ENCODE results near the gene NCKIPSD. TPM values are rescaled to one million over a fixed set of nuclear protein-coding genes. Genes with fewer than 3 reads are reported as not detected.

The NCKIPSD gene
- total RNA-seq, 1 donor from 2014 or later, result 102 TPM

- intact Hi-C loops (cut with DNase I), result no loop called here
- no peaks in the 10 kb centered on the region for H3K27me3 ChIP-seq
- no peaks in the 10 kb centered on the region for H3K9me3 ChIP-seq
- H3K27ac ChIP-seq, result peak overlapping the region in 1 of 2 donors; percentile 14
- peaks cover 9 to 21% of the 10 kb centered on the region in 2 donors for H3K4me1 ChIP-seq
- no peak for DNase-seq (ENCODE audit: low spot score in 2 of 2)
- H3K36me3 ChIP-seq, result peaks cover 20 to 23% of the 10 kb centered on the region in 2 donors
- H3K4me3 ChIP-seq, result no peak overlapping the region
- no peak for TF ChIP-seq CTCF (IDR thresholded peaks at IDR 0.05)
These were observed 12.2 kb upstream of the NCKIPSD start for GRCh38 chr3:48697952-48698351.

GRCh38 chr3:48696601-48697000 is 10.9 kb upstream of the NCKIPSD start:
- no peak overlapping the region for H3K4me3 ChIP-seq
- DNase-seq (ENCODE audit: low spot score in 2 of 2), result no peak
- peaks cover 34 to 36% of the 10 kb centered on the region in 2 donors for H3K36me3 ChIP-seq
- peak overlapping the region; percentile 93 to 96 for H3K27ac ChIP-seq
- TF ChIP-seq CTCF (IDR thresholded peaks at IDR 0.05), result no peak
- intact Hi-C loops (cut with DNase I), result no loop called here
- no peaks in the 10 kb centered on the region for H3K27me3 ChIP-seq
- H3K4me1 ChIP-seq, result peaks cover 9 to 23% of the 10 kb centered on the region in 2 donors
- H3K9me3 ChIP-seq, result no peaks in the 10 kb centered on the region

GRCh38 chr3:48696156-48696555 is 10.4 kb upstream of the NCKIPSD start:
- H3K36me3 ChIP-seq, result peaks cover 38 to 41% of the 10 kb centered on the region in 2 donors
- intact Hi-C loops (cut with DNase I), result no loop called here
- DNase-seq (ENCODE audit: low spot score in 2 of 2), result no peak

DNA sequence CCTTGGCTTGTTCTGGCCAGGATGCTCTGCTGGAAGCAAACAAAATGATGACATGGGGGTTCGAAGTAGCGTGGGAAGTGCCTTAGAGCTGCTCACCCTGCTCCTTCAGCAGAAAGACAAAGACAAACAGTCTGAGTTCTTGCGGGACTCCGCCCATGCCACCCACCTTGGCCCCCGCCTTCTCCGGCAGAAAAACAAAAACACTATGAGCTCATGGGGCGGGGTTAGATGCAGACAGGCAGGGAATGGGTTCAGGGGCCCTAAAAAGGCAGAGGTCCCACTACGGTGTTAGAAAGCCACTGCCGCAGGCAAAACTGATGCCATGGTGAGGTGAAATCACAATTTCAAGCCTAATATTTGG is 9.7 kb upstream of the NCKIPSD start:
- peak in 1 of 2 donors; percentile 79 for DNase-seq (ENCODE audit: low spot score in 2 of 2)
- intact Hi-C loops (cut with DNase I), result no loop called here
- peaks cover 46 to 49% of the 10 kb centered on the region in 2 donors for H3K36me3 ChIP-seq
- H3K4me3 ChIP-seq, result peak overlapping the region; percentile 41 to 61
- peaks cover 9 to 23% of the 10 kb centered on the region in 2 donors for H3K4me1 ChIP-seq
- no peak for TF ChIP-seq CTCF (IDR thresholded peaks at IDR 0.05)
- H3K27me3 ChIP-seq, result no peaks in the 10 kb centered on the region
- H3K27ac ChIP-seq, result peak overlapping the region; percentile 93 to 96
- no peaks in the 10 kb centered on the region for H3K9me3 ChIP-seq

More at GRCh38 chr3:48696156-48696555, 10.4 kb upstream of the NCKIPSD start:
- no peaks in the 10 kb centered on the region for H3K27me3 ChIP-seq
- no peak for TF ChIP-seq CTCF (IDR thresholded peaks at IDR 0.05)
- H3K4me3 ChIP-seq, result no peak overlapping the region
- H3K27ac ChIP-seq, result peak overlapping the region; percentile 93 to 96
- H3K9me3 ChIP-seq, result no peaks in the 10 kb centered on the region
- peaks cover 9 to 23% of the 10 kb centered on the region in 2 donors for H3K4me1 ChIP-seq

DNA sequence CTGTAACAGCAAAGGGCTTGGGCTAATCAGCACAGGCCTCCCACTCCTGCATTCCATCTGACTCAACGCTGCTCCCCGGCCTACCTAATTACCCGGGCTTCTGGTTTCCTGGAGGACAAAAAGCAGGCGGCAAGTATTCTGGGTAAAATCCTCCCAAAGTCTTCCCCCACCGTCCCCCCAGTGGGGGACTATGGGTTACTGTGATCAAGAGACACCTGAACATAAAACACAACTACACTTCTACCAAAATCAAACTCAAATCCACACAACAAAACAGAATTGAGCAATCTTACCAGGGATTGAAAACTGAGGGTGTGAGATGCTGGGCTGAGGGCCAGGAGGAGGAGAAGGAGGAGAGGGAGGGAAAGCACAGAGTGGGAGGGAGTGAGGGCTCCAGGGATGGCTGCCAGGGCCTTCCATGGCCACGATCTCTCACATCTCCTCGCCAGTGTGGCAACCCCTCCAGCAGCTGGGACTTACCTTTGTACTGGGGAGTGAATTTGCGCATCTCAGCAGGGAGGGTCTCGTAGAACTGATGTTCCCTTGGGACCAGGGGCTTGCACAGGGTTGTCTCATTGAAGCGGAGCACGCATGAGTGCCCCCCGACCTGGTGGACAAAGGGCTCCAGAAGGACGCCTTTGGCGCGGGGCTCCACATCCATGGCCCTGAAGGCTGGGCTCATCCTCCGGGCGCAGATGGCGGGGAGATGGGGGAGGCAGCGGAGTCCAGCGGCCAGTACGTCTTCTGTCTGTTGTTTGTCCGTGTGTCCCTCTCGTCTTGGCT is 9.1 kb upstream of the NCKIPSD start:
- peak in 1 of 2 donors; percentile 91 for DNase-seq (ENCODE audit: low spot score in 2 of 2)
- peak overlapping the region; percentile 41 to 61 for H3K4me3 ChIP-seq
- intact Hi-C loops (cut with DNase I), result loop anchor here (1.0 kb wide), 1 partner anchor 22 kb away; the partner anchor contains the start of gene IP6K2
- no peak for TF ChIP-seq CTCF (IDR thresholded peaks at IDR 0.05)
- no peaks in the 10 kb centered on the region for H3K27me3 ChIP-seq
- no peaks in the 10 kb centered on the region for H3K9me3 ChIP-seq
- peak overlapping the region; percentile 93 to 96 for H3K27ac ChIP-seq
- H3K36me3 ChIP-seq, result peaks cover 52 to 54% of the 10 kb centered on the region in 2 donors
- peaks cover 9 to 23% of the 10 kb centered on the region in 2 donors for H3K4me1 ChIP-seq
